Hematopoietic multipotent progenitor cell (in vitro differentiated cells): ENCODE results near the gene RFLNA. TPM values are rescaled to one million over a fixed set of nuclear protein-coding genes. Genes with fewer than 3 reads are reported as not detected.

Experiments
- DNase-seq, 3 donors: peaks; one replicate each; pipeline ENCODE4 v3.0.0-alpha.2; 2011 to 2015; ENCODE audit warnings: low read depth in 2 of 3, low spot score in 2 of 3
- total RNA-seq: library from RNA; depleted of rRNA; stranded (reverse); fragments of >200 nt; gene quantifications from one replicate; pipeline ENCODE4 v1.2.3, GENCODE V29; 2012

The RFLNA gene
- total RNA-seq, 1 donor: 0.27 TPM

GRCh38 chr12:124302807-124303578, 8.1 kb downstream of the RFLNA start:
- DNase-seq: no peak

GRCh38 chr12:124303579-124304313, 8.9 kb downstream of the RFLNA start:
- DNase-seq: no peak

- no peak for DNase-seq
Measured at GRCh38 chr12:124304314-124304790, 9.5 kb downstream of the RFLNA start.

GRCh38 chr12:124305136-124305535, 10.2 kb downstream of the RFLNA start:
- no peak for DNase-seq

GRCh38 chr12:124305776-124306685, 11.1 kb downstream of the RFLNA start:
- DNase-seq: no peak

GRCh38 chr12:124306686-124307555, 12.0 kb downstream of the RFLNA start:
- no peak for DNase-seq

- DNase-seq: no peak
Measured at GRCh38 chr12:124307556-124307825, 12.6 kb downstream of the RFLNA start.

GRCh38 chr12:124308741-124309140, 13.8 kb downstream of the RFLNA start:
- DNase-seq: no peak

GRCh38 chr12:124309231-124309630, 14.3 kb downstream of the RFLNA start:
- no peak for DNase-seq

GRCh38 chr12:124309744-124310143, 14.9 kb downstream of the RFLNA start:
- no peak for DNase-seq

- DNase-seq: no peak
Measured at GRCh38 chr12:124310178-124310577, 15.3 kb downstream of the RFLNA start.

GRCh38 chr12:124310785-124311184, 15.9 kb downstream of the RFLNA start:
- no peak for DNase-seq

- no peak for DNase-seq
Measured at GRCh38 chr12:124311292-124312109, 16.6 kb downstream of the RFLNA start.

GRCh38 chr12:124312601-124313000, 17.7 kb downstream of the RFLNA start:
- DNase-seq: no peak

GRCh38 chr12:124314207-124314606, 19.3 kb downstream of the RFLNA start:
- no peak for DNase-seq

- DNase-seq: no peak
Measured at GRCh38 chr12:124314766-124315165, 19.9 kb downstream of the RFLNA start.

GRCh38 chr12:124315372-124316044, 20.6 kb downstream of the RFLNA start:
- DNase-seq: no peak

- no peak for DNase-seq
Measured at GRCh38 chr12:124316257-124316900, 21.5 kb downstream of the RFLNA start.
